GM23338 (cell line): Measurements from ENCODE around the gene CUL7. TPM values are rescaled to one million over a fixed set of nuclear protein-coding genes. Genes with fewer than 3 reads are reported as not detected.

ENCODE experiments used
- ATAC-seq: fragments of 200-7000 bp; cut with Tn5 transposase; 3 replicates; pipeline ENCODE4 v1.9.1; 2020
- DNase-seq: peaks from one replicate; pipeline ENCODE4 v3.0.0-alpha.2; 2015; ENCODE audit warnings: low spot score
- H2AFZ ChIP-seq: fragments of 200-600 bp; sonication (generic); 2 replicates; pipeline ENCODE4 v1.8.0; 2016; ENCODE audit warnings: antibody characterized with exemption, mild to moderate bottlenecking, moderate library complexity
- H3F3A ChIP-seq: fragments of 200-600 bp; sonication (generic); replicated peaks from 2 replicates; pipeline ENCODE4 v1.8.0; 2017; ENCODE audit warnings: antibody characterized with exemption, mixed run types, low read depth
- H3K27ac ChIP-seq: fragments of 200-600 bp; sonication (generic); 2 replicates; pipeline ENCODE4 v1.6.1; 2016; ENCODE audit warnings: low read depth
- H3K27me3 ChIP-seq: fragments of 200-600 bp; sonication (generic); 2 replicates; pipeline ENCODE4 v1.8.0; 2016; ENCODE audit warnings: mild to moderate bottlenecking, mixed run types, moderate library complexity; ENCODE audit not compliant: insufficient read depth
- H3K36me3 ChIP-seq: fragments of 200-600 bp; sonication (generic); 2 replicates; pipeline ENCODE4 v1.8.0; 2016; ENCODE audit warnings: mild to moderate bottlenecking; ENCODE audit not compliant: insufficient read depth
- H3K4me1 ChIP-seq: fragments of 200-600 bp; sonication (generic); 2 replicates; pipeline ENCODE4 v1.8.0; 2016; ENCODE audit warnings: mild to moderate bottlenecking, moderate library complexity; ENCODE audit not compliant: insufficient read depth
- H3K4me2 ChIP-seq: fragments of 200-600 bp; sonication (generic); 2 replicates; pipeline ENCODE4 v1.7.1; 2017; ENCODE audit warnings: mixed run types
- H3K4me3 ChIP-seq: fragments of 200-600 bp; sonication (generic); 2 replicates; pipeline ENCODE4 v1.6.1; 2016; ENCODE audit warnings: mixed run types
- H3K79me2 ChIP-seq: fragments of 200-600 bp; sonication (generic); replicated peaks from 2 replicates; pipeline ENCODE4 v1.8.0; 2017; ENCODE audit warnings: mild to moderate bottlenecking; ENCODE audit not compliant: insufficient read depth
- H3K9me2 ChIP-seq: fragments of 200-600 bp; sonication (generic); 2 replicates; pipeline ENCODE4 v1.8.0; 2017; ENCODE audit not compliant: insufficient read depth
- H4K20me1 ChIP-seq: fragments of 200-600 bp; sonication (generic); replicated peaks from 2 replicates; pipeline ENCODE4 v1.8.0; 2017; ENCODE audit warnings: mild to moderate bottlenecking; ENCODE audit not compliant: insufficient read depth
- H3K27ac Mint-ChIP-seq: 2 replicates; pipeline ENCODE4 v1.8.0; 2020; ENCODE audit warnings: inconsistent platforms, mild to moderate bottlenecking, moderate library complexity, mixed read lengths
- H3K27me3 Mint-ChIP-seq: 3 replicates; pipeline ENCODE4 v1.8.0; 2022; ENCODE audit warnings: low read depth, mild to moderate bottlenecking, moderate library complexity, mixed read lengths, inconsistent platforms; ENCODE audit not compliant: insufficient read depth, poor library complexity
- H3K36me3 Mint-ChIP-seq: 3 replicates; pipeline ENCODE4 v1.8.0; 2021; ENCODE audit warnings: low read depth, mild to moderate bottlenecking, inconsistent platforms, moderate library complexity, mixed read lengths
- H3K4me1 Mint-ChIP-seq: 3 replicates; pipeline ENCODE4 v1.8.0; 2020; ENCODE audit warnings: mild to moderate bottlenecking, inconsistent platforms, mixed read lengths
- H3K4me3 Mint-ChIP-seq: 3 replicates; pipeline ENCODE4 v1.8.0; 2021; ENCODE audit warnings: moderate library complexity, mild to moderate bottlenecking, inconsistent platforms, mixed read lengths
- H3K9me3 Mint-ChIP-seq: 3 replicates; pipeline ENCODE4 v1.8.0; 2020; ENCODE audit warnings: moderate library complexity, mild to moderate bottlenecking, inconsistent platforms, mixed read lengths
- CREB1 ChIP-seq: fragments of 250-450 bp; sonication (Bioruptor Pico); IDR thresholded peaks from 2 replicates; pipeline ENCODE4 v1.5.0; 2020; ENCODE audit warnings: low read depth, mild to moderate bottlenecking, moderate library complexity
- CTCF ChIP-seq, 2 experiments: fragments of 200-600 bp in 1 of 2; sonication (generic) in 1 of 2; conservative IDR thresholded peaks; 2 replicates each; pipeline versions ENCODE4 v1.5.1 to v1.6.1; 2016 to 2017; ENCODE audit warnings: antibody characterized with exemption in 2 of 2, low read depth in 2 of 2, mild to moderate bottlenecking in 2 of 2, moderate library complexity in 1 of 2
- EZH2phosphoT487 ChIP-seq: fragments of 200-600 bp; sonication (generic); IDR thresholded peaks from one replicate; pipeline ENCODE4 v1.8.1; 2018; ENCODE audit warnings: antibody characterized with exemption; ENCODE audit not compliant: unreplicated experiment
- NANOG ChIP-seq: IDR thresholded peaks from 2 replicates; pipeline ENCODE4 v1.6.1; 2016; ENCODE audit warnings: antibody characterized with exemption, borderline replicate concordance
- POLR2AphosphoS5 ChIP-seq: IDR thresholded peaks from 2 replicates; pipeline ENCODE4 v1.6.1; 2016; ENCODE audit warnings: antibody characterized with exemption, low read depth
- STAT1 ChIP-seq: IDR thresholded peaks from one replicate; pipeline ENCODE4 v1.6.1; 2016; ENCODE audit warnings: antibody characterized with exemption; ENCODE audit not compliant: unreplicated experiment
- ZNF331 ChIP-seq: fragments of 250-450 bp; sonication (Bioruptor Pico); IDR thresholded peaks from 2 replicates; pipeline ENCODE4 v1.5.0; 2020; ENCODE audit warnings: low read depth, mild to moderate bottlenecking, moderate library complexity
- polyA plus RNA-seq: library from polyadenylated mRNA; unstranded; fragments of >200 nt; fragmentation: Nextera tagmentation; extraction: Ambion mirVana; gene quantifications from 2 replicates; pipeline ENCODE4 v1.2.1, GENCODE V29; 2016
- total RNA-seq: library from RNA; depleted of rRNA; stranded (reverse); fragments of >200 nt; shearing (Covaris generic); gene quantifications from 2 replicates; pipeline ENCODE4 v1.2.3, GENCODE V29; 2014

CUL7 gene
- total and polyA plus RNA-seq, 2 experiments from 2014 or later, result 3.4 to 13.2 TPM

- ATAC-seq, result peak; percentile 53
- Histone ChIP-seq H4K20me1 (peaks cover 31% of the 10 kb centered on the region), H3K9me2 (no peaks in the 10 kb centered on the region), H3K27me3 (no peaks in the 10 kb centered on the region), H3K4me1 (peaks cover 34% of the 10 kb centered on the region), H3K27ac (0 out of 2 replicates have a peak overlapping the region, but pooled peaks have one; percentile 55), H3K4me2 (peak overlapping the region; percentile 90), H3K79me2 (peaks cover 54% of the 10 kb centered on the region), H3K36me3 (no peaks in the 10 kb centered on the region; the same call in 1 of the 2 replicates), H3K4me3 (peak overlapping the region; percentile 98), H3F3A (0 out of 2 replicates have a peak, but pooled peaks cover 3% of the 10 kb centered on the region), H2AFZ (peak overlapping the region; percentile 76)
- H3K36me3 Mint-ChIP-seq, result peaks cover 13% of the 10 kb centered on the region
- peaks cover 40% of the 10 kb centered on the region for H3K4me1 Mint-ChIP-seq
- no peaks in the 10 kb centered on the region; the same call in 2 of the 3 replicates for H3K9me3 Mint-ChIP-seq
- no peak for TF ChIP-seq ZNF331
- TF ChIP-seq STAT1, result no peak
- TF ChIP-seq POLR2AphosphoS5, result peak; percentile 52
- TF ChIP-seq CREB1, result peak; percentile 43; the same call in 1 of the 2 replicates
- TF ChIP-seq EZH2phosphoT487, result no peak
- peaks cover 12% of the 10 kb centered on the region for H3K27me3 Mint-ChIP-seq
- H3K4me3 Mint-ChIP-seq, result peak overlapping the region; percentile 89
- DNase-seq, result peak; percentile 86
- peak overlapping the region; percentile 59; the same call in 1 of the 2 replicates for H3K27ac Mint-ChIP-seq
Observed at GRCh38 chr6:43076464-43077332, 23.0 kb upstream of the CUL7 start.

- H3K4me3 Mint-ChIP-seq, result peak within 1 kb of the TSS; percentile 89
- peaks cover 25% of the 10 kb centered on the region for H4K20me1 ChIP-seq
- 0 out of 2 replicates have a peak, but pooled peaks cover 3% of the 10 kb centered on the region for H3F3A ChIP-seq
- H3K27ac ChIP-seq, result peak within 1 kb of the TSS; percentile 81
- no peaks in the 10 kb centered on the region for H3K27me3 ChIP-seq
- H3K9me2 ChIP-seq, result no peaks in the 10 kb centered on the region
- H3K27ac Mint-ChIP-seq, result peak within 1 kb of the TSS; percentile 90
- peaks cover 34% of the 10 kb centered on the region for H3K4me1 ChIP-seq
- no peaks in the 10 kb centered on the region; the same call in 2 of the 3 replicates for H3K9me3 Mint-ChIP-seq
- ATAC-seq (peak; percentile 66), DNase-seq (peak; percentile 97)
- peak within 1 kb of the TSS; percentile 98 for H3K4me3 ChIP-seq
- peaks cover 15% of the 10 kb centered on the region for H3K27me3 Mint-ChIP-seq
- H3K36me3 Mint-ChIP-seq, result peaks cover 10% of the 10 kb centered on the region
- H3K4me2 ChIP-seq, result peak within 1 kb of the TSS; percentile 95
- TF ChIP-seq NANOG (no peak), CTCF (conservative IDR thresholded peaks at IDR 0.05; ENCODE audit: low read depth in 2 of 2) (no peak), STAT1 (no peak), CREB1 (0 out of 2 replicates have a peak, but pooled peaks have one; percentile 29)
- peaks cover 45% of the 10 kb centered on the region for H3K79me2 ChIP-seq
- peaks cover 47% of the 10 kb centered on the region for H3K4me1 Mint-ChIP-seq
- peak within 1 kb of the TSS; percentile 94 for H2AFZ ChIP-seq
- H3K36me3 ChIP-seq, result no peaks in the 10 kb centered on the region; the same call in 1 of the 2 replicates
Observed at GRCh38 chr6:43075670-43076463, 22.2 kb upstream of the CUL7 start, which contains the start of gene PTK7. TSS of gene PTK7 (plus strand) at chr6:43076314. CDS start at chr6:43076489, 175 bp downstream.
